ENCODE data around the gene RAB40C. TPM values are rescaled to one million over a fixed set of nuclear protein-coding genes. Genes with fewer than 3 reads are reported as not detected.

Gene RAB40C
- total RNA-seq, 5 donors from 2014 or later (not counting 1 experiment from before 2014, with no cell fraction given): 14.1 to 28.0 (median 24.4) TPM

DNA sequence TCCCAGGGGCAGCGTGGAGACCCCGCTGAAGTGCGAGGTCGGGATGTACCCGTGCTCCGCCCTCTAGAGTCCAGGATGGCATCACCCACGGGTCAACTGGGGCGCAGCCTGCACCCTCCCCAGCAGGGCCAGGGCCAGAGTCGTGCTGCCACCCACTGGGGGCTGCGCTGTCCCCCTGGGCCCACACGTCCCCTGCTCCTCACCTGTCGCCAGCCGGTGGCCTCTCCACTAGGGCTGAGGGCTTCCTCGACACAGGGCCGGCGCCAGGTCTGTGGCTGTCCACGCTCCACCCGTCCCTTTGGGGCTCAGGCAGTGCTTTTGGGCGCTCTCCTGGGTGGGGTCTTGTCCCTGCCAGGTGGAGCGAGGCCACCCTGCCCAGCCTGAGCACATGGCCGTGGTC, 41.3 kb upstream of the RAB40C start:
- Histone ChIP-seq H3K4me1 (ENCODE audit: control insufficient read depth in 1 of 2, extremely low read depth in 1 of 2, insufficient read depth in 2 of 2, low read length in 2 of 2) (peaks cover 0 to 11% of the 10 kb centered on the region in 2 experiments), H3K36me3 (ENCODE audit: control insufficient read depth in 2 of 2, extremely low read depth in 1 of 2, insufficient read depth in 1 of 2, low read length in 1 of 2) (peaks cover 19 to 27% of the 10 kb centered on the region in 2 donors), H3K9me3 (no peaks in the 10 kb centered on the region), H3K27me3 (replicated peaks in 1 of 2; ENCODE audit: control insufficient read depth in 2 of 2, extremely low read depth in 1 of 2, insufficient read depth in 2 of 2, low read length in 1 of 2) (no peaks in the 10 kb centered on the region), H3K27ac (ENCODE audit: low read length) (no peak overlapping the region), H3K4me3 (ENCODE audit: control insufficient read depth in 1 of 2, extremely low read depth in 1 of 2, low read length in 1 of 2) (no peak overlapping the region)
- Mint-ChIP-seq H3K4me1 (no peaks in the 10 kb centered on the region), H3K9me3 (no peaks in the 10 kb centered on the region), H3K4me3 (no peak overlapping the region), H3K27ac (no peak overlapping the region), H3K27me3 (no peaks in the 10 kb centered on the region), H3K36me3 (no peaks in the 10 kb centered on the region)
- POLR2A ChIA-PET: no interaction called here
- WGBS (ENCODE audit: insufficient coverage): 94% methylated on average over 21 of the region's 21 CpGs
- ATAC-seq (replicated peaks in 1 of 4): no peak
- no peak for DNase-seq
- CTCF ChIA-PET: no interaction called here

DNA sequence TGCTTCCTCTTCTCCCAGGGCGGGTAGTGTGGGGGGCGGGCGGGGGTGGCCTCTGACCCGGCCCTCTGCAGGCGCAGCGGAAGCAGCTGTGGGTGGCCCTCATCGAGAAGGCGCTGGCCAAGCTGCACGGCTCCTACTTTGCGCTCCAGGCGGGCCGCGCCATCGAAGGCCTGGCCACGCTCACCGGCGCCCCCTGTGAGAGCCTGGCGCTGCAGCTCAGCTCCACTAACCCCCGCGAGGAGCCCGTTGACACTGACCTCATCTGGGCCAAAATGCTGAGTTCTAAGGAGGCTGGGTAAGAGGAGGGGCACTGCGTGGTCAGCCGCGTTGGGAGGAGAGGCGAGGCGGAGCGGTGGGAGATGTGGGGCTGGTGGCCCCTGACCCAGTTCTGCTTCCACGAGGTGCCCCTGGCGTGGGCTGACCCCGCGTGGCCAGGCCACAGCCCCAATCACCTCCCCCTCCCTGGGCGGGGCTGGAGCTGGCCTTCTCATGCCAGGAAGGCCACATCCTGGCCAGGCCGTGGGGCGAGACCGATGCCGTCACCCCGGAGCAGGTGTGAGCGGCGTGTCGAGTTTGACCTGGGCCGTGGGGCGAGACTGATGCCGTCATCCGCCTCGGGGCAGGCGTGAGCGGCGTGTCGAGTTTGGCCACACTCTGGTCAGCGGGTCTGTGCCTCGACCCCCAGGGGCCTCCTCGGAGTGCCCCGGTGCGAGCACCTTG, 40.2 kb upstream of the RAB40C start:
- Mint-ChIP-seq H3K27ac (no peak overlapping the region), H3K27me3 (no peaks in the 10 kb centered on the region), H3K36me3 (peaks cover 3% of the 10 kb centered on the region), H3K4me1 (no peaks in the 10 kb centered on the region), H3K9me3 (no peaks in the 10 kb centered on the region), H3K4me3 (no peak overlapping the region)
- Histone ChIP-seq H3K9me3 (no peaks in the 10 kb centered on the region), H3K27ac (ENCODE audit: low read length) (no peak overlapping the region), H3K27me3 (replicated peaks in 1 of 2; ENCODE audit: control insufficient read depth in 2 of 2, extremely low read depth in 1 of 2, insufficient read depth in 2 of 2, low read length in 1 of 2) (no peaks in the 10 kb centered on the region), H3K36me3 (ENCODE audit: control insufficient read depth in 2 of 2, extremely low read depth in 1 of 2, insufficient read depth in 1 of 2, low read length in 1 of 2) (peaks cover 19 to 27% of the 10 kb centered on the region in 2 donors), H3K4me3 (ENCODE audit: control insufficient read depth in 1 of 2, extremely low read depth in 1 of 2, low read length in 1 of 2) (no peak overlapping the region), H3K4me1 (ENCODE audit: control insufficient read depth in 1 of 2, extremely low read depth in 1 of 2, insufficient read depth in 2 of 2, low read length in 2 of 2) (peaks cover 0 to 11% of the 10 kb centered on the region in 2 experiments)
- ATAC-seq (replicated peaks in 1 of 4) (no peak), DNase-seq (no peak)
- POLR2A ChIA-PET: no interaction called here
- CTCF ChIA-PET: no interaction called here
- WGBS (ENCODE audit: insufficient coverage): 98% methylated on average over 50 of the region's 54 CpGs

DNA sequence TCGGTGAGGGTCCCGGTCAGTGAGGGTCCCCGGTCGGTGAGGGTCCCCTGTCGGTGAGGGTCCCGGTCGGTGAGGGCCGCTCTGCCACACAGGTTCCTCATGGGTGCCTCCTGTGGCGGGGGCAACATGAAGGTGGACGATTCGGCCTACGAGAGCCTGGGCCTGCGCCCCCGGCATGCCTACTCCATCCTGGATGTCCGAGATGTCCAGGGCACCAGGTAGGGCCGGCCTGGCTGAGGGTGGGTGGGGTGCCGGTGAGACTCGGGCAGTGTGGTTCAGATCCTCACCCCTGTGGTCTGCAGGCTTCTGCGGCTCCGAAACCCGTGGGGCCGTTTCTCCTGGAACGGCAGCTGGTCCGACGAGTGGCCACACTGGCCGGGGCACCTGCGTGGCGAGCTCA, 38.7 kb upstream of the RAB40C start:
- no peak overlapping the region for H3K27ac Mint-ChIP-seq
- no peaks in the 10 kb centered on the region for H3K4me1 Mint-ChIP-seq
- no peaks in the 10 kb centered on the region for H3K27me3 Mint-ChIP-seq
- ChIA-PET POLR2A (no interaction called here), CTCF (no interaction called here)
- peaks cover 3% of the 10 kb centered on the region for H3K36me3 Mint-ChIP-seq
- WGBS (ENCODE audit: insufficient coverage): 96% methylated on average over 28 of the region's 28 CpGs
- no peaks in the 10 kb centered on the region for H3K9me3 ChIP-seq
- H3K36me3 ChIP-seq (ENCODE audit: control insufficient read depth in 2 of 2, extremely low read depth in 1 of 2, insufficient read depth in 1 of 2, low read length in 1 of 2): peaks cover 19 to 27% of the 10 kb centered on the region in 2 donors
- no peak for ATAC-seq (replicated peaks in 1 of 4)
- peaks cover 0 to 11% of the 10 kb centered on the region in 2 experiments for H3K4me1 ChIP-seq (ENCODE audit: control insufficient read depth in 1 of 2, extremely low read depth in 1 of 2, insufficient read depth in 2 of 2, low read length in 2 of 2)
- no peaks in the 10 kb centered on the region for H3K27me3 ChIP-seq (replicated peaks in 1 of 2; ENCODE audit: control insufficient read depth in 2 of 2, extremely low read depth in 1 of 2, insufficient read depth in 2 of 2, low read length in 1 of 2)
- no peak overlapping the region for H3K27ac ChIP-seq (ENCODE audit: low read length)
- DNase-seq: no peak
- no peaks in the 10 kb centered on the region for H3K9me3 Mint-ChIP-seq
- no peak overlapping the region for H3K4me3 Mint-ChIP-seq
- H3K4me3 ChIP-seq (ENCODE audit: control insufficient read depth in 1 of 2, extremely low read depth in 1 of 2, low read length in 1 of 2): no peak overlapping the region

DNA sequence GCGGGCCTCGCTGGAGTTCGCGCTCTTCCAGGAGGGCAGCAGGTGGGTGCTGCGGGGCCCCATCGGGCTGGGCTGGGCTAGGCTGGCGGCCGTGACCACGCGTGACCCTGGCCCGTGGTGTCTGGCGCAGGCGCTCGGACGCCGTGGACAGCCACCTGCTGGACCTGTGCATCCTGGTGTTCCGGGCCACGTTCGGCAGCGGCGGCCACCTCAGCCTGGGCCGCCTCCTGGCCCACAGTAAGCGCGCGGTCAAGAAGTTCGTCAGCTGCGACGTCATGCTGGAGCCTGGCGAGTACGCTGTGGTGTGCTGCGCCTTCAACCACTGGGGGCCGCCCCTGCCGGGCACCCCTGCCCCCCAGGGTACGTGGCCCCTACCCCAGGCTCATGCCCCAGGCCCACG, 37.7 kb upstream of the RAB40C start:
- 97% methylated on average over 31 of the region's 35 CpGs for WGBS (ENCODE audit: insufficient coverage)
- ATAC-seq (replicated peaks in 1 of 4): no peak
- Mint-ChIP-seq H3K4me3 (no peak overlapping the region), H3K27ac (no peak overlapping the region), H3K9me3 (no peaks in the 10 kb centered on the region), H3K4me1 (no peaks in the 10 kb centered on the region), H3K27me3 (no peaks in the 10 kb centered on the region), H3K36me3 (peaks cover 3% of the 10 kb centered on the region)
- H3K4me1 ChIP-seq (ENCODE audit: control insufficient read depth in 1 of 2, extremely low read depth in 1 of 2, insufficient read depth in 2 of 2, low read length in 2 of 2): peaks cover 0 to 4% of the 10 kb centered on the region in 2 experiments
- no peak overlapping the region for H3K27ac ChIP-seq (ENCODE audit: low read length)
- no peaks in the 10 kb centered on the region for H3K9me3 ChIP-seq
- peaks cover 16 to 22% of the 10 kb centered on the region in 2 donors for H3K36me3 ChIP-seq (ENCODE audit: control insufficient read depth in 2 of 2, extremely low read depth in 1 of 2, insufficient read depth in 1 of 2, low read length in 1 of 2)
- CTCF ChIA-PET: no interaction called here
- DNase-seq: no peak
- POLR2A ChIA-PET: no interaction called here
- no peak overlapping the region for H3K4me3 ChIP-seq (ENCODE audit: control insufficient read depth in 1 of 2, extremely low read depth in 1 of 2, low read length in 1 of 2)
- peaks cover 0 to 3% of the 10 kb centered on the region in 2 experiments for H3K27me3 ChIP-seq (replicated peaks in 1 of 2; ENCODE audit: control insufficient read depth in 2 of 2, extremely low read depth in 1 of 2, insufficient read depth in 2 of 2, low read length in 1 of 2)

DNA sequence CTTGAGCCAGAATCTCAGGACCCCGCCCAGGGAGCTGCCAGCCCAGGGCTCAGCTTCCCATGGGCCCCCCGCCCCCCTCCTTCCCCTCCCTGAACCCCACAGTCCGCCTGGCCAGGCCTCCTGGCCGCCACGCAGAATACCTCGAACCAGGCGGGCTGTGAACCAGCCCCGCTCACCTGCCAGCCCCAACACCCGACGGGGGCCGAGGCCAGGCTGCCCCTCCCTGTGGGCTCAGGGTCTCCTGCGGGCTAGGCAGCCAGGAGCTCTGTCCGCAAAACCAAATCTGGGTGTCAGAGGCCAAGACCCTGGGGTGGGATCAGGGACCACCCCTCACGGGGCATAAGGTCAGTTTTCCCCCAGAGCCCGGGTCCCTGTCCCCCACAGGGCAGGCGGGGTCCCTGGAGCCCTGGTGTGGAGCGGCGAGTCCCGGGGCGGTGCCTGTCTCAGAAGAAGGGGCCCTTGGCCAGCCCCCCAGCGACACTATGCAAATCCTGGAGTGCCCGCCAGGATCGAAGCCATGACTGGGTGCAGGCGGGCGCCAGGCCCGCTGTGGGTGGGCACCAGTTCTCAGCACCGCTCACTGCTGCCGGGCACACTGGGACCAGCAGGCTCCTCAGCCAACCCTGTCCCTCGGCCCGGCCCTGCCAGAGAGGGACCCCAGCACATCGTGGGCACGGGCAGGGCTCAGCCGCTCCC, 36.1 kb upstream of the RAB40C start:
- H3K36me3 Mint-ChIP-seq: peaks cover 3% of the 10 kb centered on the region

DNA sequence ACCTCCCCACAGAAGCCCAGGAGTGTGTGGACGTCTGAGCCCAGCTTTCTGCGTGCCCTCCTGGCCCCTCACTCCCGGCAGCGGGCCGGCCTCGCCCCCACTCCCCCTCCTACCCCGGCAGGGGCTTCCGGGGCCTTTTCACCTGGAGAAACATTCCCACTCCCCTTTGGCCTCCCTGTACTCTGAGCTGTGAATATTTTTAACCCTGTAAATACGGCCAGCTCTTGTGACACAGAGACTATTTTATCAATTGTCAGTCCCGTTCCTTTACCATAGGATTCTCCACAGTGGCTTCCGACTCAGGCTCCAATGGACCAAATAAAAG, 35.6 kb upstream of the RAB40C start:
- DNase-seq: no peak
- Mint-ChIP-seq H3K27me3 (peaks cover 0 to 8% of the 10 kb centered on the region in 2 donors), H3K36me3 (peaks cover 3% of the 10 kb centered on the region), H3K9me3 (no peaks in the 10 kb centered on the region), H3K4me3 (no peak overlapping the region), H3K27ac (no peak overlapping the region), H3K4me1 (no peaks in the 10 kb centered on the region)
- CTCF ChIA-PET: no interaction called here
- H3K27me3 ChIP-seq (replicated peaks in 1 of 2; ENCODE audit: control insufficient read depth in 2 of 2, extremely low read depth in 1 of 2, insufficient read depth in 2 of 2, low read length in 1 of 2): peaks cover 0 to 24% of the 10 kb centered on the region in 2 experiments
- no peaks in the 10 kb centered on the region for H3K9me3 ChIP-seq
- H3K27ac ChIP-seq (ENCODE audit: low read length): no peak overlapping the region
- peaks cover 12 to 16% of the 10 kb centered on the region in 2 donors for H3K36me3 ChIP-seq (ENCODE audit: control insufficient read depth in 2 of 2, extremely low read depth in 1 of 2, insufficient read depth in 1 of 2, low read length in 1 of 2)
- H3K4me1 ChIP-seq (ENCODE audit: control insufficient read depth in 1 of 2, extremely low read depth in 1 of 2, insufficient read depth in 2 of 2, low read length in 2 of 2): no peaks in the 10 kb centered on the region
- no peak for ATAC-seq (replicated peaks in 1 of 4)
- POLR2A ChIA-PET: no interaction called here
- WGBS (ENCODE audit: insufficient coverage): 93% methylated on average over 8 of the region's 11 CpGs
- H3K4me3 ChIP-seq (ENCODE audit: control insufficient read depth in 1 of 2, extremely low read depth in 1 of 2, low read length in 1 of 2): no peak overlapping the region

More for the DNA sequence above, 36.1 kb upstream of the RAB40C start:
- Histone ChIP-seq H3K36me3 (ENCODE audit: control insufficient read depth in 2 of 2, extremely low read depth in 1 of 2, insufficient read depth in 1 of 2, low read length in 1 of 2) (peaks cover 12 to 16% of the 10 kb centered on the region in 2 donors), H3K9me3 (no peaks in the 10 kb centered on the region), H3K27me3 (replicated peaks in 1 of 2; ENCODE audit: control insufficient read depth in 2 of 2, extremely low read depth in 1 of 2, insufficient read depth in 2 of 2, low read length in 1 of 2) (peaks cover 0 to 18% of the 10 kb centered on the region in 2 experiments), H3K4me1 (ENCODE audit: control insufficient read depth in 1 of 2, extremely low read depth in 1 of 2, insufficient read depth in 2 of 2, low read length in 2 of 2) (no peaks in the 10 kb centered on the region), H3K27ac (ENCODE audit: low read length) (no peak overlapping the region), H3K4me3 (ENCODE audit: control insufficient read depth in 1 of 2, extremely low read depth in 1 of 2, low read length in 1 of 2) (no peak overlapping the region)
- no peak overlapping the region for H3K4me3 Mint-ChIP-seq
- no peak overlapping the region for H3K27ac Mint-ChIP-seq
- ATAC-seq (replicated peaks in 1 of 4): no peak
- no peaks in the 10 kb centered on the region for H3K4me1 Mint-ChIP-seq
- 93% methylated on average over 32 of the region's 33 CpGs for WGBS (ENCODE audit: insufficient coverage)
- no peaks in the 10 kb centered on the region for H3K9me3 Mint-ChIP-seq
- POLR2A ChIA-PET: no interaction called here
- peaks cover 0 to 5% of the 10 kb centered on the region in 2 donors for H3K27me3 Mint-ChIP-seq
- DNase-seq: no peak
- CTCF ChIA-PET: no interaction called here
